Liver (tissue), 9 donors: Measurements from ENCODE around the gene PLPPR2. TPM values are rescaled to one million over a fixed set of nuclear protein-coding genes. Genes with fewer than 3 reads are reported as not detected.

Experiments
- DNase-seq: peaks from one replicate; pipeline ENCODE4 v3.0.0-alpha.2; 2017; ENCODE audit warnings: low spot score
- H3K27ac ChIP-seq, 2 donors: one replicate each; pipeline ENCODE4 v1.7.0; 2013; ENCODE audit warnings: inconsistent platforms in 2 of 2, low read length in 2 of 2, control low read depth in 1 of 2, low read depth in 1 of 2, mild to moderate bottlenecking in 1 of 2
- H3K27me3 ChIP-seq, 4 donors: one replicate each; pipeline versions ENCODE4 v1.6.1 to v1.7.0; 2013; ENCODE audit warnings: low read length in 3 of 4, inconsistent platforms in 1 of 4, mild to moderate bottlenecking in 1 of 4, moderate library complexity in 1 of 4; ENCODE audit not compliant: control insufficient read depth in 4 of 4, insufficient read depth in 4 of 4
- H3K36me3 ChIP-seq, 4 donors: one replicate each; pipeline versions ENCODE4 v1.6.1 to v1.7.0; 2013; ENCODE audit warnings: low read length in 3 of 4, mild to moderate bottlenecking in 3 of 4, low read depth in 1 of 4, moderate library complexity in 1 of 4; ENCODE audit not compliant: control insufficient read depth in 4 of 4, insufficient read depth in 3 of 4
- H3K4me1 ChIP-seq, 4 donors: one replicate each; pipeline versions ENCODE4 v1.6.1 to v1.7.0; 2013; ENCODE audit warnings: low read length in 3 of 4, mild to moderate bottlenecking in 3 of 4, moderate library complexity in 1 of 4; ENCODE audit not compliant: control insufficient read depth in 4 of 4, insufficient read depth in 4 of 4
- H3K4me3 ChIP-seq, 3 donors: one replicate each; pipeline versions ENCODE4 v1.6.1 to v1.7.0; 2013; ENCODE audit warnings: low read length in 3 of 3, control low read depth in 1 of 3, low read depth in 1 of 3, mild to moderate bottlenecking in 1 of 3
- H3K9ac ChIP-seq, 2 donors: one replicate each; pipeline ENCODE4 v1.7.0; 2013; ENCODE audit warnings: low read length in 2 of 2, mild to moderate bottlenecking in 2 of 2, moderate library complexity in 2 of 2, control low read depth in 1 of 2, low read depth in 1 of 2
- H3K9me3 ChIP-seq, 4 donors: one replicate each; pipeline versions ENCODE4 v1.6.1 to v1.7.0; 2013; ENCODE audit warnings: low read length in 3 of 4; ENCODE audit not compliant: control insufficient read depth in 4 of 4
- FOXA1 ChIP-seq: IDR thresholded peaks from 2 replicates; pipeline ENCODE4 v1.6.1; 2016; ENCODE audit warnings: antibody characterized with exemption
- FOXA2 ChIP-seq: IDR thresholded peaks from 2 replicates; pipeline ENCODE4 v1.6.1; 2016; ENCODE audit warnings: antibody characterized with exemption
- GABPA ChIP-seq, 2 donors: IDR thresholded peaks in 1 of 2; conservative IDR thresholded peaks in 1 of 2; 2 replicates each; pipeline ENCODE4 v1.6.1; 2016; ENCODE audit warnings: antibody characterized with exemption in 2 of 2, mild to moderate bottlenecking in 1 of 2, moderate library complexity in 1 of 2
- HNF4A ChIP-seq, 2 donors: conservative IDR thresholded peaks; 2 replicates each; pipeline ENCODE4 v1.6.1; 2016; ENCODE audit warnings: antibody characterized with exemption in 2 of 2, mild to moderate bottlenecking in 2 of 2
- HNF4G ChIP-seq: IDR thresholded peaks from 2 replicates; pipeline ENCODE4 v1.6.1; 2016; ENCODE audit warnings: antibody characterized with exemption
- JUND ChIP-seq, 2 donors: IDR thresholded peaks; 2 replicates each; pipeline ENCODE4 v1.6.1; 2016; ENCODE audit warnings: antibody characterized with exemption in 2 of 2
- NR2F2 ChIP-seq: IDR thresholded peaks from 2 replicates; pipeline ENCODE4 v1.6.1; 2016; ENCODE audit warnings: antibody characterized with exemption
- RAD21 ChIP-seq, 2 donors: IDR thresholded peaks; 2 replicates each; pipeline ENCODE4 v1.6.1; 2016; ENCODE audit warnings: antibody characterized with exemption in 2 of 2, mild to moderate bottlenecking in 2 of 2
- RXRA ChIP-seq, 2 donors: IDR thresholded peaks; 2 replicates each; pipeline ENCODE4 v1.6.1; 2017 to 2018; ENCODE audit warnings: antibody characterized with exemption in 2 of 2, mild to moderate bottlenecking in 1 of 2
- SP1 ChIP-seq: IDR thresholded peaks from 2 replicates; pipeline ENCODE4 v1.6.1; 2018; ENCODE audit warnings: antibody characterized with exemption, mild to moderate bottlenecking
- TAF1 ChIP-seq: conservative IDR thresholded peaks from 2 replicates; pipeline ENCODE4 v1.6.1; 2016; ENCODE audit warnings: antibody characterized with exemption, mild to moderate bottlenecking
- YY1 ChIP-seq: IDR thresholded peaks from 2 replicates; pipeline ENCODE4 v1.6.1; 2016; ENCODE audit warnings: antibody characterized with exemption, mild to moderate bottlenecking
- WGBS: extraction: QIAGEN DNeasy Blood & Tissue Kit; methylation state at CpG from one replicate; pipeline ENCODE4 v1.1.7; 2013; 5-methylcytosine and 5-hydroxymethylcytosine counted together
- polyA plus RNA-seq, 2 donors: library from polyadenylated mRNA; stranded (reverse) in 1 of 2; unstranded in 1 of 2; fragments of 200-250 nt in 1 of 2; fragments of >200 nt in 1 of 2; fragmentation: Nextera tagmentation in 1 of 2; extraction: Ambion mirVana in 1 of 2; gene quantifications; one replicate each; pipeline versions ENCODE4 v1.2.1 to v1.2.3, GENCODE V29; 2013 to 2015
- total RNA-seq, 2 donors: library from RNA; depleted of rRNA; stranded (reverse); fragments of >200 nt; gene quantifications; one replicate each; pipeline ENCODE4 v1.2.3, GENCODE V29; 2014
- TF ChIP-seq, protein P1 (sequence below): IDR thresholded peaks from 2 replicates; pipeline ENCODE4 v1.6.1; 2016; ENCODE audit warnings: antibody characterized with exemption, mild to moderate bottlenecking
- TF ChIP-seq, protein P2 (sequence below): IDR thresholded peaks from 2 replicates; pipeline ENCODE4 v1.6.1; 2016; ENCODE audit warnings: antibody characterized with exemption
- donor health status: healthy.
- donor health status: healthy.
- donor health status: healthy.
- donor health status: healthy.
- donor health status: healthy.

The PLPPR2 gene
- total and polyA plus RNA-seq, 4 donors: 1.3 to 12.6 (median 7.3) TPM

DNA sequence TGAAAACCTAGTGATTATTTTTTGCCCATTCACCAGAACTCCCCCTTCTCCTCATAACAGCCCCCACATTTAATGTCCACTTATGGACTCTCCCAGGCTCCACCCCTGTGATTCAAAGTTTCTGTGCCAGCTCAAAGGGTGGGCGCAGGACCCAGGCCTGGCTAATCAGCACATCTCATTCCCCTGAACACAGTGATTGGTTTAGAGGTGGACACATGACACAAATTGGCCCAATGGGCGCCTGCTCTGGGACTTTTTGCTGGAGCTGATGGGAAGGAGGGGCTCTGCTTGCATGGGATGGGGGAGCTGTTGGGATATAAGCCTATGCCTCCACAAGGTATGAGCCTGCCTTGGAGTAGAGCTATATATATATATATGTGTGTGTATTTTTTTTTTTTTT is 35.1 kb downstream of the PLPPR2 start:
- H3K36me3 ChIP-seq: peaks cover 0 to 5% (median 2%) of the 10 kb centered on the region in 4 donors
- H3K9ac ChIP-seq: no peak overlapping the region
- no peak overlapping the region for H3K4me3 ChIP-seq
- 96% methylated on average over 2 of the region's 2 CpGs for WGBS
- no peaks in the 10 kb centered on the region for H3K27me3 ChIP-seq
- peaks cover 0 to 5% (median 0%) of the 10 kb centered on the region in 4 donors for H3K9me3 ChIP-seq
- no peaks in the 10 kb centered on the region for H3K4me1 ChIP-seq
- TF ChIP-seq TAF1: no peak
- TF ChIP-seq SP1: no peak
- no peak for TF ChIP-seq FOXA1
- no peak for TF ChIP-seq HNF4A (conservative IDR thresholded peaks at IDR 0.05)
- TF ChIP-seq, protein P1, sequence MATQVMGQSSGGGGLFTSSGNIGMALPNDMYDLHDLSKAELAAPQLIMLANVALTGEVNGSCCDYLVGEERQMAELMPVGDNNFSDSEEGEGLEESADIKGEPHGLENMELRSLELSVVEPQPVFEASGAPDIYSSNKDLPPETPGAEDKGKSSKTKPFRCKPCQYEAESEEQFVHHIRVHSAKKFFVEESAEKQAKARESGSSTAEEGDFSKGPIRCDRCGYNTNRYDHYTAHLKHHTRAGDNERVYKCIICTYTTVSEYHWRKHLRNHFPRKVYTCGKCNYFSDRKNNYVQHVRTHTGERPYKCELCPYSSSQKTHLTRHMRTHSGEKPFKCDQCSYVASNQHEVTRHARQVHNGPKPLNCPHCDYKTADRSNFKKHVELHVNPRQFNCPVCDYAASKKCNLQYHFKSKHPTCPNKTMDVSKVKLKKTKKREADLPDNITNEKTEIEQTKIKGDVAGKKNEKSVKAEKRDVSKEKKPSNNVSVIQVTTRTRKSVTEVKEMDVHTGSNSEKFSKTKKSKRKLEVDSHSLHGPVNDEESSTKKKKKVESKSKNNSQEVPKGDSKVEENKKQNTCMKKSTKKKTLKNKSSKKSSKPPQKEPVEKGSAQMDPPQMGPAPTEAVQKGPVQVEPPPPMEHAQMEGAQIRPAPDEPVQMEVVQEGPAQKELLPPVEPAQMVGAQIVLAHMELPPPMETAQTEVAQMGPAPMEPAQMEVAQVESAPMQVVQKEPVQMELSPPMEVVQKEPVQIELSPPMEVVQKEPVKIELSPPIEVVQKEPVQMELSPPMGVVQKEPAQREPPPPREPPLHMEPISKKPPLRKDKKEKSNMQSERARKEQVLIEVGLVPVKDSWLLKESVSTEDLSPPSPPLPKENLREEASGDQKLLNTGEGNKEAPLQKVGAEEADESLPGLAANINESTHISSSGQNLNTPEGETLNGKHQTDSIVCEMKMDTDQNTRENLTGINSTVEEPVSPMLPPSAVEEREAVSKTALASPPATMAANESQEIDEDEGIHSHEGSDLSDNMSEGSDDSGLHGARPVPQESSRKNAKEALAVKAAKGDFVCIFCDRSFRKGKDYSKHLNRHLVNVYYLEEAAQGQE: no peak
- no peak for TF ChIP-seq HNF4G
- TF ChIP-seq, protein P2, sequence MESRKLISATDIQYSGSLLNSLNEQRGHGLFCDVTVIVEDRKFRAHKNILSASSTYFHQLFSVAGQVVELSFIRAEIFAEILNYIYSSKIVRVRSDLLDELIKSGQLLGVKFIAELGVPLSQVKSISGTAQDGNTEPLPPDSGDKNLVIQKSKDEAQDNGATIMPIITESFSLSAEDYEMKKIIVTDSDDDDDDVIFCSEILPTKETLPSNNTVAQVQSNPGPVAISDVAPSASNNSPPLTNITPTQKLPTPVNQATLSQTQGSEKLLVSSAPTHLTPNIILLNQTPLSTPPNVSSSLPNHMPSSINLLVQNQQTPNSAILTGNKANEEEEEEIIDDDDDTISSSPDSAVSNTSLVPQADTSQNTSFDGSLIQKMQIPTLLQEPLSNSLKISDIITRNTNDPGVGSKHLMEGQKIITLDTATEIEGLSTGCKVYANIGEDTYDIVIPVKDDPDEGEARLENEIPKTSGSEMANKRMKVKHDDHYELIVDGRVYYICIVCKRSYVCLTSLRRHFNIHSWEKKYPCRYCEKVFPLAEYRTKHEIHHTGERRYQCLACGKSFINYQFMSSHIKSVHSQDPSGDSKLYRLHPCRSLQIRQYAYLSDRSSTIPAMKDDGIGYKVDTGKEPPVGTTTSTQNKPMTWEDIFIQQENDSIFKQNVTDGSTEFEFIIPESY: no peak
- no peak for TF ChIP-seq JUND (IDR thresholded peaks at IDR 0.05)
- TF ChIP-seq GABPA (IDR thresholded peaks at IDR 0.05 in 1 of 2, conservative IDR thresholded peaks at IDR 0.05 in 1 of 2): no peak
- TF ChIP-seq RAD21 (IDR thresholded peaks at IDR 0.05): no peak
- no peak for TF ChIP-seq NR2F2
- no peak for TF ChIP-seq RXRA (IDR thresholded peaks at IDR 0.05)
- no peak overlapping the region for H3K27ac ChIP-seq
- DNase-seq: no peak

DNA sequence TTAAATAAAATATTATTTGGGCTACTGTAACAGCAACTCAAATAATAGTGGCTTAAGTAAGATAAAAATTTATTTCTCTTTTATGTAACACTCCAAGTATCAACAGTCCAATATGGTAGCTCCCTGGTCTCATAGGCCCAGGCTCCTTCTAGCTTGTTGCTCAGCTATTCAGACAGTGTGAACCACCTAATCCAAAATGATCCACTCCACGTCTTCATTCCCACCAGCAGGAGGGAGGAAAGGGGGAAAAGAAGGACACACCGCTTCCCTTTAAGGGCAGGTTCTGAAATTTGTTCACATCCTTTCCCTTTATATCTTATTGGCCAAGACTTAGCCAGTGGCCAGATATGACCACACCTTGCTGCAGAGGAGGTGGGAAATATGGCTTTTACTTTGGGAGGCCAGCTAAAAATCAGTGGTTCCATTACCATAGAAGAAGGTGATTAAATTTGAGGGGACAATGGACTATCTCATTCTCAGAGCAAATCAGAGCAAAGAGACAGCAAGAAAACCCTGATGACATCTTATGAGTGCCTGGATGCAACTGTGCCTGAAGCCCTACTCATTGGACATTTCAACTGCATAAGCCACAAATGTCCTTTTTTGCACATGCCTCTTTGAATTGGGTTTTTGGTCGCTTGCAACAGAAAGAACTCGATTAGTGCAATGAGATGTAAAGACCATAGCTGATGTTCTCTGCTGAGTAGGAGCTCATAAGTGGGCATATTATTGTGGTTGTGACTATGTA is 35.9 kb downstream of the PLPPR2 start:
- no peak for TF ChIP-seq FOXA2
- TF ChIP-seq, protein P2: no peak
- no peak for TF ChIP-seq SP1
- no peak for TF ChIP-seq HNF4A (conservative IDR thresholded peaks at IDR 0.05)
- TF ChIP-seq RAD21 (IDR thresholded peaks at IDR 0.05): no peak
- no peak for TF ChIP-seq YY1
- TF ChIP-seq GABPA (IDR thresholded peaks at IDR 0.05 in 1 of 2, conservative IDR thresholded peaks at IDR 0.05 in 1 of 2): no peak
- TF ChIP-seq NR2F2: no peak
- TF ChIP-seq RXRA (IDR thresholded peaks at IDR 0.05): no peak
- no peak for TF ChIP-seq TAF1
- no peaks in the 10 kb centered on the region for H3K4me1 ChIP-seq
- no peak for DNase-seq
- peaks cover 0 to 5% (median 0%) of the 10 kb centered on the region in 4 donors for H3K9me3 ChIP-seq
- H3K27ac ChIP-seq: no peak overlapping the region
- H3K9ac ChIP-seq: no peak overlapping the region
- H3K27me3 ChIP-seq: no peaks in the 10 kb centered on the region
- WGBS: 90% methylated on average over 4 of the region's 4 CpGs
- H3K4me3 ChIP-seq: no peak overlapping the region
- H3K36me3 ChIP-seq: peaks cover 0 to 5% (median 2%) of the 10 kb centered on the region in 4 donors
